ENCODE results near the gene KNL1.
A peak's percentile ranks its signal among the peaks of the same experiment; 100 is the strongest.
"Not testable (repeated sequence)": the region's sequence is repeated elsewhere in the genome, so short reads cannot be mapped to it uniquely, and the experiment has no call there.

Gene KNL1

GRCh38 chr15:40676906-40677305, 82.9 kb downstream of the KNL1 start:
- not testable (repeated sequence) for DNase-seq

GRCh38 chr15:40680151-40680550, 86.1 kb downstream of the KNL1 start:
- no peak for DNase-seq

GRCh38 chr15:40680959-40681358, 86.9 kb downstream of the KNL1 start:
- DNase-seq = not testable (repeated sequence)

- no peak for DNase-seq
Measured at GRCh38 chr15:40684381-40684780, 90.3 kb downstream of the KNL1 start.

GRCh38 chr15:40685376-40685775, 91.3 kb downstream of the KNL1 start:
- no peak for DNase-seq

- no peak for DNase-seq
Measured at GRCh38 chr15:40688932-40689799, 95.1 kb downstream of the KNL1 start.

GRCh38 chr15:40691737-40692136, 97.7 kb downstream of the KNL1 start:
- no peak for DNase-seq

GRCh38 chr15:40693904-40694687, 100.0 kb downstream of the KNL1 start:
- DNase-seq = peak; percentile 0

- DNase-seq = peak; percentile 45
Measured at GRCh38 chr15:40694688-40695468, 100.8 kb downstream of the KNL1 start, which contains the start of gene RAD51. Gene RAD51 (plus strand): TSS chr15:40695174. CDS start chr15:40698759, 3,585 bp downstream.

- no peak for DNase-seq
Measured at GRCh38 chr15:40695469-40695890, 101.4 kb downstream of the KNL1 start.

GRCh38 chr15:40696228-40696627, 102.2 kb downstream of the KNL1 start:
- no peak for DNase-seq

GRCh38 chr15:40697916-40698315, 103.9 kb downstream of the KNL1 start:
- DNase-seq = no peak

- no peak for DNase-seq
Measured at GRCh38 chr15:40702077-40702476, 108.0 kb downstream of the KNL1 start.

GRCh38 chr15:40706121-40706520, 112.1 kb downstream of the KNL1 start:
- DNase-seq = no peak
